Astrocyte (in vitro differentiated cells and primary cell): ENCODE data around the gene COL6A3. TPM values are rescaled to one million over a fixed set of nuclear protein-coding genes. Genes with fewer than 3 reads are reported as not detected.

Experiments used
- DNase-seq: peaks from one replicate; pipeline ENCODE4 v3.0.0-alpha.2; 2010; ENCODE audit warnings: low read depth
- FAIRE-seq: peaks from 2 replicates; lab custom pipeline; 2011; peaks lifted over from hg19 to GRCh38; lab: Jason Lieb, UNC
- H2AFZ ChIP-seq: 2 replicates; pipeline ENCODE4 v1.6.0; 2012; ENCODE audit warnings: low read depth, low read length, inconsistent platforms
- H3K27ac ChIP-seq: 2 replicates; pipeline ENCODE4 v1.5.1; 2011; ENCODE audit warnings: low read depth, low read length, inconsistent platforms
- H3K27me3 ChIP-seq: 2 replicates; pipeline ENCODE4 v1.6.0; 2011; ENCODE audit warnings: low read length, inconsistent platforms; ENCODE audit not compliant: insufficient read depth
- H3K36me3 ChIP-seq: 2 replicates; pipeline ENCODE4 v1.5.1; 2011; ENCODE audit warnings: low read length, inconsistent platforms; ENCODE audit not compliant: insufficient read depth
- H3K4me1 ChIP-seq: 2 replicates; pipeline ENCODE4 v1.5.1; 2011; ENCODE audit warnings: low read length, inconsistent platforms; ENCODE audit not compliant: insufficient read depth
- H3K4me2 ChIP-seq: 2 replicates; pipeline ENCODE4 v1.6.0; 2012; ENCODE audit warnings: low read length, inconsistent platforms
- H3K4me3 ChIP-seq: 2 replicates; pipeline ENCODE4 v1.5.1; 2011; ENCODE audit warnings: low read depth, mild to moderate bottlenecking, low read length, inconsistent platforms; ENCODE audit not compliant: insufficient read depth
- H3K79me2 ChIP-seq: 2 replicates; pipeline ENCODE4 v1.6.0; 2012; ENCODE audit warnings: mild to moderate bottlenecking, low read length, inconsistent platforms; ENCODE audit not compliant: insufficient read depth
- H3K9ac ChIP-seq: 2 replicates; pipeline ENCODE4 v1.6.0; 2012; ENCODE audit warnings: mild to moderate bottlenecking, low read length, inconsistent platforms
- H3K9me3 ChIP-seq: 2 replicates; pipeline ENCODE4 v1.5.1; 2012; ENCODE audit warnings: low read depth, mild to moderate bottlenecking, low read length, inconsistent platforms; ENCODE audit not compliant: insufficient read depth
- H4K20me1 ChIP-seq: 2 replicates; pipeline ENCODE4 v1.6.0; 2012; ENCODE audit warnings: low read length, inconsistent platforms; ENCODE audit not compliant: insufficient read depth
- H3K27ac Mint-ChIP-seq: one replicate; pipeline ENCODE4 v1.8.0; 2021; ENCODE audit warnings: mild to moderate bottlenecking, mixed read lengths; ENCODE audit not compliant: unreplicated experiment
- H3K27me3 Mint-ChIP-seq: one replicate; pipeline ENCODE4 v1.8.0; 2021; ENCODE audit warnings: low read depth, mixed read lengths; ENCODE audit not compliant: unreplicated experiment
- H3K36me3 Mint-ChIP-seq: one replicate; pipeline ENCODE4 v1.8.0; 2021; ENCODE audit warnings: low read depth, mixed read lengths; ENCODE audit not compliant: unreplicated experiment
- H3K4me1 Mint-ChIP-seq: one replicate; pipeline ENCODE4 v1.8.0; 2021; ENCODE audit warnings: low read depth, mixed read lengths; ENCODE audit not compliant: unreplicated experiment
- H3K4me3 Mint-ChIP-seq: one replicate; pipeline ENCODE4 v1.8.0; 2021; ENCODE audit warnings: mild to moderate bottlenecking, moderate library complexity, mixed read lengths; ENCODE audit not compliant: unreplicated experiment
- H3K9me3 Mint-ChIP-seq: one replicate; pipeline ENCODE4 v1.8.0; 2021; ENCODE audit warnings: mild to moderate bottlenecking, mixed read lengths; ENCODE audit not compliant: unreplicated experiment
- CTCF ChIP-seq: IDR thresholded peaks from 2 replicates; pipeline ENCODE4 v1.5.1; 2011; ENCODE audit warnings: low read depth, mild to moderate bottlenecking, inconsistent platforms, low read length, moderate library complexity; ENCODE audit not compliant: insufficient read depth
- EZH2 ChIP-seq: IDR thresholded peaks from 2 replicates; pipeline ENCODE4 v1.6.1; 2012; ENCODE audit warnings: mild to moderate bottlenecking, low read length, inconsistent platforms; ENCODE audit not compliant: insufficient read depth
- total RNA-seq: library from RNA; stranded (reverse); gene quantifications from 2 replicates; pipeline ENCODE4 v1.2.1, GENCODE V29; 2021

The COL6A3 gene
- total RNA-seq, 1 donor from 2014 or later: 200 TPM

- H3K9me3 Mint-ChIP-seq: no peaks in the 10 kb centered on the region
- peaks cover 93% of the 10 kb centered on the region for H3K79me2 ChIP-seq
- H3K4me1 Mint-ChIP-seq: peaks cover 22% of the 10 kb centered on the region
- H3K4me1 ChIP-seq: no peaks in the 10 kb centered on the region
- H3K27ac Mint-ChIP-seq: peak overlapping the region; percentile 47
- no peak overlapping the region for H3K4me2 ChIP-seq
- H3K9me3 ChIP-seq: no peaks in the 10 kb centered on the region
- H3K27me3 Mint-ChIP-seq: peaks cover 7% of the 10 kb centered on the region
- no peak for TF ChIP-seq CTCF
- TF ChIP-seq EZH2: no peak
- H2AFZ ChIP-seq: no peak overlapping the region
- peaks cover 31% of the 10 kb centered on the region for H3K36me3 Mint-ChIP-seq
- H3K4me3 ChIP-seq: no peak overlapping the region
- peaks cover 15% of the 10 kb centered on the region for H4K20me1 ChIP-seq
- peak overlapping the region; percentile 32 for H3K27ac ChIP-seq
- H3K27me3 ChIP-seq: no peaks in the 10 kb centered on the region
- H3K36me3 ChIP-seq: no peaks in the 10 kb centered on the region
- DNase-seq: peak; percentile 71
- H3K9ac ChIP-seq: no peak overlapping the region
- H3K4me3 Mint-ChIP-seq: no peak overlapping the region
- FAIRE-seq: peak; percentile 85
Measured at GRCh38 chr2:237403024-237403882, 10.7 kb downstream of the COL6A3 start.

- no peak overlapping the region for H3K4me3 Mint-ChIP-seq
Measured at GRCh38 chr2:237400199-237400598, 13.8 kb downstream of the COL6A3 start.

More at GRCh38 chr2:237400199-237400598, 13.8 kb downstream of the COL6A3 start:
- Histone ChIP-seq H3K27ac (no peak overlapping the region), H3K4me3 (no peak overlapping the region), H3K4me1 (no peaks in the 10 kb centered on the region), H4K20me1 (peaks cover 23% of the 10 kb centered on the region), H3K9me3 (no peaks in the 10 kb centered on the region), H3K79me2 (peaks cover 74% of the 10 kb centered on the region), H3K36me3 (peaks cover 12% of the 10 kb centered on the region), H3K4me2 (no peak overlapping the region), H3K27me3 (no peaks in the 10 kb centered on the region), H3K9ac (no peak overlapping the region), H2AFZ (no peak overlapping the region)
- peak; percentile 39 for FAIRE-seq
- DNase-seq: no peak
- peaks cover 10% of the 10 kb centered on the region for H3K27me3 Mint-ChIP-seq
- H3K4me1 Mint-ChIP-seq: peaks cover 16% of the 10 kb centered on the region
- TF ChIP-seq EZH2: no peak
- no peak for TF ChIP-seq CTCF
- peaks cover 28% of the 10 kb centered on the region for H3K36me3 Mint-ChIP-seq
- H3K9me3 Mint-ChIP-seq: no peaks in the 10 kb centered on the region
- H3K27ac Mint-ChIP-seq: no peak overlapping the region
